WTC11 (cell line): ENCODE measurements around the gene THAP3. TPM values are rescaled to one million over a fixed set of nuclear protein-coding genes. Genes with fewer than 3 reads are reported as not detected.

Experiments used
- ATAC-seq: fragments of 200-7000 bp; cut with Tn5 transposase; 2 replicates; pipeline ENCODE4 v1.10.0; 2021; ENCODE audit warnings: mild to moderate bottlenecking, moderate library complexity
- CTCF ChIA-PET: fragments of 300-600 bp; sonication (Branson Sonifier 250); formaldehyde crosslinking; loops from one replicate; lab custom pipeline; 2021; ENCODE audit warnings: antibody characterized with exemption; lab: Charles Lee
- POLR2A ChIA-PET: fragments of 350-600 bp; sonication (Branson Sonifier 250); formaldehyde crosslinking; loops from one replicate; lab custom pipeline; 2021; ENCODE audit warnings: antibody characterized with exemption; lab: Charles Lee
- DNase-seq: peaks from one replicate; pipeline ENCODE4 v3.0.0; 2021; ENCODE audit warnings: low spot score
- H3K27ac Mint-ChIP-seq: 2 replicates; pipeline ENCODE4 v1.8.0; 2021; ENCODE audit warnings: mixed read lengths
- H3K27me3 Mint-ChIP-seq: 2 replicates; pipeline ENCODE4 v1.8.0; 2021; ENCODE audit warnings: low read depth, mild to moderate bottlenecking, moderate library complexity, mixed read lengths
- H3K36me3 Mint-ChIP-seq: 2 replicates; pipeline ENCODE4 v1.8.0; 2021; ENCODE audit warnings: mixed read lengths
- H3K4me1 Mint-ChIP-seq: 2 replicates; pipeline ENCODE4 v1.8.0; 2022; ENCODE audit warnings: mixed read lengths
- H3K4me3 Mint-ChIP-seq: 2 replicates; pipeline ENCODE4 v1.8.0; 2021; ENCODE audit warnings: mild to moderate bottlenecking, moderate library complexity, mixed read lengths
- H3K9me3 Mint-ChIP-seq: 2 replicates; pipeline ENCODE4 v1.8.0; 2021; ENCODE audit warnings: mixed read lengths
- FOXK1 ChIP-seq: sonication (generic); formaldehyde crosslinking; IDR thresholded peaks from 2 replicates; pipeline ENCODE4 v1.8.0; 2022; ENCODE audit warnings: mild to moderate bottlenecking, moderate library complexity, missing genetic modification reagents
- HMGA2 ChIP-seq: fragments of 250-450 bp; sonication (Bioruptor Pico); IDR thresholded peaks from 2 replicates; pipeline ENCODE4 v1.4.0; 2021; ENCODE audit warnings: mild to moderate bottlenecking, moderate library complexity
- JAZF1 ChIP-seq: fragments of 250-450 bp; sonication (Bioruptor Pico); IDR thresholded peaks from 2 replicates; pipeline ENCODE4 v1.9.0; 2021; ENCODE audit warnings: moderate library complexity, mild to moderate bottlenecking, inconsistent platforms
- JUN ChIP-seq: sonication (generic); formaldehyde crosslinking; IDR thresholded peaks from 2 replicates; pipeline ENCODE4 v1.8.0; 2023; ENCODE audit warnings: mild to moderate bottlenecking, missing genetic modification reagents
- MYBL2 ChIP-seq: sonication (generic); formaldehyde crosslinking; IDR thresholded peaks from 2 replicates; pipeline ENCODE4 v1.8.1; 2023; ENCODE audit warnings: mild to moderate bottlenecking, moderate library complexity, missing genetic modification reagents
- NFYB ChIP-seq: sonication (generic); formaldehyde crosslinking; conservative IDR thresholded peaks from 2 replicates; pipeline ENCODE4 v1.8.0; 2022; ENCODE audit warnings: low read depth, missing genetic modification reagents
- OVOL2 ChIP-seq: fragments of 250-450 bp; sonication (Bioruptor Pico); IDR thresholded peaks from 2 replicates; pipeline ENCODE4 v1.9.0; 2021; ENCODE audit warnings: mild to moderate bottlenecking, borderline replicate concordance
- RELA ChIP-seq: sonication (generic); formaldehyde crosslinking; IDR thresholded peaks from 2 replicates; pipeline ENCODE4 v1.8.1; 2022; ENCODE audit warnings: missing genetic modification reagents, mild to moderate bottlenecking, borderline replicate concordance
- SOX15 ChIP-seq: fragments of 250-450 bp; sonication (Bioruptor Pico); IDR thresholded peaks from 2 replicates; pipeline ENCODE4 v1.9.0; 2021; ENCODE audit warnings: mild to moderate bottlenecking
- TEAD1 ChIP-seq: sonication (generic); formaldehyde crosslinking; IDR thresholded peaks from 2 replicates; pipeline ENCODE4 v1.8.0; 2022; ENCODE audit warnings: mild to moderate bottlenecking, missing genetic modification reagents
- TP53 ChIP-seq: sonication (generic); formaldehyde crosslinking; IDR thresholded peaks from 2 replicates; pipeline ENCODE4 v1.8.1; 2023; ENCODE audit warnings: mild to moderate bottlenecking, missing genetic modification reagents
- ZBTB21 ChIP-seq: sonication (generic); formaldehyde crosslinking; IDR thresholded peaks from 2 replicates; pipeline ENCODE4 v1.8.1; 2023; ENCODE audit warnings: mild to moderate bottlenecking, missing genetic modification reagents, borderline replicate concordance
- ZNF219 ChIP-seq: sonication (generic); formaldehyde crosslinking; IDR thresholded peaks from 2 replicates; pipeline ENCODE4 v1.8.0; 2023; ENCODE audit warnings: missing genetic modification reagents, mild to moderate bottlenecking, borderline replicate concordance
- ZNF263 ChIP-seq: sonication (generic); formaldehyde crosslinking; IDR thresholded peaks from 2 replicates; pipeline ENCODE4 v1.8.1; 2022; ENCODE audit warnings: low read depth, mild to moderate bottlenecking, moderate library complexity, missing genetic modification reagents
- ZNF281 ChIP-seq: sonication (generic); formaldehyde crosslinking; IDR thresholded peaks from 2 replicates; pipeline ENCODE4 v1.8.0; 2023; ENCODE audit warnings: mild to moderate bottlenecking, missing genetic modification reagents
- ZNF423 ChIP-seq: fragments of 250-450 bp; sonication (Bioruptor Pico); IDR thresholded peaks from 2 replicates; pipeline ENCODE4 v2.1.2; 2022; ENCODE audit warnings: mild to moderate bottlenecking, moderate library complexity
- ZNF671 ChIP-seq: fragments of 250-450 bp; sonication (Bioruptor Pico); IDR thresholded peaks from 2 replicates; pipeline ENCODE4 v1.8.0; 2021; ENCODE audit warnings: mild to moderate bottlenecking
- ZSCAN18 ChIP-seq: fragments of 250-450 bp; sonication (Bioruptor Pico); IDR thresholded peaks from 2 replicates; pipeline ENCODE4 v2.1.2; 2022; ENCODE audit warnings: mild to moderate bottlenecking, moderate library complexity
- total RNA-seq: library from RNA; stranded (reverse); gene quantifications from 3 replicates; pipeline ENCODE4 v1.2.3, GENCODE V29; 2021
- TF ChIP-seq, protein P1 (sequence below): sonication (generic); formaldehyde crosslinking; IDR thresholded peaks from 2 replicates; pipeline ENCODE4 v1.8.1; 2023; ENCODE audit warnings: mild to moderate bottlenecking, missing genetic modification reagents, borderline replicate concordance
- TF ChIP-seq, protein P2 (sequence below): sonication (generic); formaldehyde crosslinking; IDR thresholded peaks from 2 replicates; pipeline ENCODE4 v1.8.1; 2023; ENCODE audit warnings: mild to moderate bottlenecking, missing genetic modification reagents, moderate library complexity
- TF ChIP-seq, protein P3 (sequence below): sonication (generic); formaldehyde crosslinking; IDR thresholded peaks from 2 replicates; pipeline ENCODE4 v1.8.1; 2022; ENCODE audit warnings: mild to moderate bottlenecking, moderate library complexity, missing genetic modification reagents
- TF ChIP-seq, protein P4 (sequence below): sonication (generic); formaldehyde crosslinking; conservative IDR thresholded peaks from 2 replicates; pipeline ENCODE4 v1.8.1; 2022; ENCODE audit warnings: mild to moderate bottlenecking, missing genetic modification reagents

THAP3 gene
- total RNA-seq, 1 experiment from 2014 or later, result 14.8 TPM

- Mint-ChIP-seq H3K36me3 (peaks cover 14% of the 10 kb centered on the region), H3K4me3 (peak overlapping the region; percentile 80), H3K9me3 (no peaks in the 10 kb centered on the region), H3K27ac (peak overlapping the region; percentile 41; the same call in 1 of the 2 replicates), H3K4me1 (peaks cover 23% of the 10 kb centered on the region), H3K27me3 (no peaks in the 10 kb centered on the region; the same call in 1 of the 2 replicates)
- no peak for TF ChIP-seq JAZF1 (CRISPR knock-in tag)
- no peak for TF ChIP-seq HMGA2 (CRISPR knock-in tag)
- TF ChIP-seq, protein P1, sequence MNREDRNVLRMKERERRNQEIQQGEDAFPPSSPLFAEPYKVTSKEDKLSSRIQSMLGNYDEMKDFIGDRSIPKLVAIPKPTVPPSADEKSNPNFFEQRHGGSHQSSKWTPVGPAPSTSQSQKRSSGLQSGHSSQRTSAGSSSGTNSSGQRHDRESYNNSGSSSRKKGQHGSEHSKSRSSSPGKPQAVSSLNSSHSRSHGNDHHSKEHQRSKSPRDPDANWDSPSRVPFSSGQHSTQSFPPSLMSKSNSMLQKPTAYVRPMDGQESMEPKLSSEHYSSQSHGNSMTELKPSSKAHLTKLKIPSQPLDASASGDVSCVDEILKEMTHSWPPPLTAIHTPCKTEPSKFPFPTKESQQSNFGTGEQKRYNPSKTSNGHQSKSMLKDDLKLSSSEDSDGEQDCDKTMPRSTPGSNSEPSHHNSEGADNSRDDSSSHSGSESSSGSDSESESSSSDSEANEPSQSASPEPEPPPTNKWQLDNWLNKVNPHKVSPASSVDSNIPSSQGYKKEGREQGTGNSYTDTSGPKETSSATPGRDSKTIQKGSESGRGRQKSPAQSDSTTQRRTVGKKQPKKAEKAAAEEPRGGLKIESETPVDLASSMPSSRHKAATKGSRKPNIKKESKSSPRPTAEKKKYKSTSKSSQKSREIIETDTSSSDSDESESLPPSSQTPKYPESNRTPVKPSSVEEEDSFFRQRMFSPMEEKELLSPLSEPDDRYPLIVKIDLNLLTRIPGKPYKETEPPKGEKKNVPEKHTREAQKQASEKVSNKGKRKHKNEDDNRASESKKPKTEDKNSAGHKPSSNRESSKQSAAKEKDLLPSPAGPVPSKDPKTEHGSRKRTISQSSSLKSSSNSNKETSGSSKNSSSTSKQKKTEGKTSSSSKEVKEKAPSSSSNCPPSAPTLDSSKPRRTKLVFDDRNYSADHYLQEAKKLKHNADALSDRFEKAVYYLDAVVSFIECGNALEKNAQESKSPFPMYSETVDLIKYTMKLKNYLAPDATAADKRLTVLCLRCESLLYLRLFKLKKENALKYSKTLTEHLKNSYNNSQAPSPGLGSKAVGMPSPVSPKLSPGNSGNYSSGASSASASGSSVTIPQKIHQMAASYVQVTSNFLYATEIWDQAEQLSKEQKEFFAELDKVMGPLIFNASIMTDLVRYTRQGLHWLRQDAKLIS, result no peak
- TF ChIP-seq, protein P2, sequence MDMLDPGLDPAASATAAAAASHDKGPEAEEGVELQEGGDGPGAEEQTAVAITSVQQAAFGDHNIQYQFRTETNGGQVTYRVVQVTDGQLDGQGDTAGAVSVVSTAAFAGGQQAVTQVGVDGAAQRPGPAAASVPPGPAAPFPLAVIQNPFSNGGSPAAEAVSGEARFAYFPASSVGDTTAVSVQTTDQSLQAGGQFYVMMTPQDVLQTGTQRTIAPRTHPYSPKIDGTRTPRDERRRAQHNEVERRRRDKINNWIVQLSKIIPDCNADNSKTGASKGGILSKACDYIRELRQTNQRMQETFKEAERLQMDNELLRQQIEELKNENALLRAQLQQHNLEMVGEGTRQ, result no peak
- no peak for TF ChIP-seq NFYB (CRISPR knock-in tag)
- TF ChIP-seq ZSCAN18 (CRISPR knock-in tag), result no peak
- no peak for DNase-seq
- ATAC-seq, result no peak
- POLR2A ChIA-PET, result no interaction called here
- CTCF ChIA-PET, result interaction anchor here (0.7 to 1.4 kb wide), 5 partner anchors 15 to 160 kb away, joined by 3 to 7 read pairs (median 4); partner anchors contain the start of genes NOL9 and TAS1R1
Measured at GRCh38 chr1:6600410-6601048, 24.1 kb upstream of the THAP3 start.

GRCh38 chr1:6601049-6601922, 23.4 kb upstream of the THAP3 start:
- no peaks in the 10 kb centered on the region for H3K9me3 Mint-ChIP-seq
- CTCF ChIA-PET, result interaction anchor here (0.6 to 1.9 kb wide), 14 partner anchors 9 to 160 kb away, joined by 3 to 8 read pairs (median 4); partner anchors contain the start of genes NOL9, TAS1R1, THAP3 and ZBTB48
- no peaks in the 10 kb centered on the region; the same call in 1 of the 2 replicates for H3K27me3 Mint-ChIP-seq
- peak overlapping the region; percentile 80 for H3K4me3 Mint-ChIP-seq
- peak; percentile 4; the same call in 1 of the 2 replicates for ATAC-seq
- POLR2A ChIA-PET, result interaction anchor here (0.9 to 1.4 kb wide), 5 partner anchors 13 to 33 kb away, joined by 3 to 6 read pairs (median 4); partner anchors contain the start of genes PHF13 and THAP3
- peak overlapping the region; percentile 85; the same call in 1 of the 2 replicates for H3K27ac Mint-ChIP-seq
- DNase-seq, result peak; percentile 41
- peaks cover 6% of the 10 kb centered on the region for H3K36me3 Mint-ChIP-seq
- peaks cover 23% of the 10 kb centered on the region for H3K4me1 Mint-ChIP-seq
- TF ChIP-seq ZNF423 (CRISPR knock-in tag), result peak; percentile 71
- TF ChIP-seq TEAD1 (CRISPR knock-in tag), result no peak
- no peak for TF ChIP-seq JUN
- no peak for TF ChIP-seq ZBTB21 (CRISPR knock-in tag)
- TF ChIP-seq, protein P2, result no peak
- no peak for TF ChIP-seq ZNF671
- no peak for TF ChIP-seq ZNF281 (CRISPR knock-in tag)
- no peak for TF ChIP-seq SOX15
- TF ChIP-seq RELA, result no peak
- TF ChIP-seq ZNF219, result no peak
- peak; percentile 90 for TF ChIP-seq FOXK1 (CRISPR knock-in tag)
- no peak; the same call in 1 of the 2 replicates for TF ChIP-seq MYBL2 (CRISPR knock-in tag)
- no peak for TF ChIP-seq OVOL2 (CRISPR knock-in tag)
- TF ChIP-seq, protein P3, sequence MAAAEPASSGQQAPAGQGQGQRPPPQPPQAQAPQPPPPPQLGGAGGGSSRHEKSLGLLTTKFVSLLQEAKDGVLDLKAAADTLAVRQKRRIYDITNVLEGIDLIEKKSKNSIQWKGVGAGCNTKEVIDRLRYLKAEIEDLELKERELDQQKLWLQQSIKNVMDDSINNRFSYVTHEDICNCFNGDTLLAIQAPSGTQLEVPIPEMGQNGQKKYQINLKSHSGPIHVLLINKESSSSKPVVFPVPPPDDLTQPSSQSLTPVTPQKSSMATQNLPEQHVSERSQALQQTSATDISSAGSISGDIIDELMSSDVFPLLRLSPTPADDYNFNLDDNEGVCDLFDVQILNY, result no peak
- TF ChIP-seq TP53, result no peak
- no peak for TF ChIP-seq ZNF263 (CRISPR knock-in tag)
- TF ChIP-seq, protein P4, sequence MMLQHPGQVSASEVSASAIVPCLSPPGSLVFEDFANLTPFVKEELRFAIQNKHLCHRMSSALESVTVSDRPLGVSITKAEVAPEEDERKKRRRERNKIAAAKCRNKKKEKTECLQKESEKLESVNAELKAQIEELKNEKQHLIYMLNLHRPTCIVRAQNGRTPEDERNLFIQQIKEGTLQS (CRISPR knock-in tag), result no peak
